ENCODE measurements around the gene SAG.

DNA sequence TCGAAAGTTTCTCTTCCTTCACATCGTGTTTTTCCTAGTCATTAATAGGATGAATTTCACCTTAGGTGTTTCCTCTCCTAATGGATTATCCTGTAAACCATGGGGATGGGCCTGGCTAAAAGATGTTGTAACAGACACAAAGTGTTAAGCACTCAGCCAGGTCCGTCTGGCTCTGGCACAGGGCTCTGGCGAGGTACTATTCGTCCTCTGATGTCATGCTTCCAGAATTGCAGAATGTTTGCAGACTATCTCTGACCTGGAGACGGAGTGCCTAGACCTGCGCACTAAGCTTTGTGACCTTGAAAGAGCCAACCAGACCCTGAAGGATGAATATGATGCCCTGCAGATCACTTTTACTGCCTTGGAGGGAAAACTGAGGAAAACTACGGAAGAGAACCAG, 42.9 kb upstream of the SAG start:
- TF ChIP-seq, protein P1, sequence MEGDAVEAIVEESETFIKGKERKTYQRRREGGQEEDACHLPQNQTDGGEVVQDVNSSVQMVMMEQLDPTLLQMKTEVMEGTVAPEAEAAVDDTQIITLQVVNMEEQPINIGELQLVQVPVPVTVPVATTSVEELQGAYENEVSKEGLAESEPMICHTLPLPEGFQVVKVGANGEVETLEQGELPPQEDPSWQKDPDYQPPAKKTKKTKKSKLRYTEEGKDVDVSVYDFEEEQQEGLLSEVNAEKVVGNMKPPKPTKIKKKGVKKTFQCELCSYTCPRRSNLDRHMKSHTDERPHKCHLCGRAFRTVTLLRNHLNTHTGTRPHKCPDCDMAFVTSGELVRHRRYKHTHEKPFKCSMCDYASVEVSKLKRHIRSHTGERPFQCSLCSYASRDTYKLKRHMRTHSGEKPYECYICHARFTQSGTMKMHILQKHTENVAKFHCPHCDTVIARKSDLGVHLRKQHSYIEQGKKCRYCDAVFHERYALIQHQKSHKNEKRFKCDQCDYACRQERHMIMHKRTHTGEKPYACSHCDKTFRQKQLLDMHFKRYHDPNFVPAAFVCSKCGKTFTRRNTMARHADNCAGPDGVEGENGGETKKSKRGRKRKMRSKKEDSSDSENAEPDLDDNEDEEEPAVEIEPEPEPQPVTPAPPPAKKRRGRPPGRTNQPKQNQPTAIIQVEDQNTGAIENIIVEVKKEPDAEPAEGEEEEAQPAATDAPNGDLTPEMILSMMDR (IDR thresholded peaks at IDR 0.05), result no peak
- TF ChIP-seq POLR2AphosphoS5 (IDR thresholded peaks at IDR 0.05), result no peak

Data from transverse colon (tissue), 4 donors.